ENCODE measurements around the gene CASP4.

DNA sequence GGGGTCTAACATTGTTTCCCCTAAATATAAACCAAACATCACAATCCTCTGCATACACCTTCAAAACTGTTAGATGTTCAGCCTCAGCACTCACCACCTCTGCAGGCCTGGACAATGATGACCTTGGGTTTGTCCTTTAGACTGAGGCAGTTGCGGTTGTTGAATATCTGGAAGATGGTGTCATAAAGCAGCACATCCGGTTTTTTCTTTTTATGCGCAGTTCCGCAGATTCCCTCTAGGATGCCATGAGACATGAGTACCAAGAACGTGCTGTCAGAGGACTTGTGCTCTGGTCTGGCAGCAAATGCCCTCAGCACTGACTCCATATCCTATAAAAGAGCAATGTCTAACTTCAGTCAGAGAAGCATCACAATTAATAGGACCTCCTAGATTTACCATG is 31.8 kb upstream of the CASP4 start:
- TF ChIP-seq POLR2A (IDR thresholded peaks at IDR 0.05) (no peak), CTCF (IDR thresholded peaks at IDR 0.05 in 8 of 11, conservative IDR thresholded peaks at IDR 0.05 in 3 of 11) (no peak), POLR2AphosphoS5 (IDR thresholded peaks at IDR 0.05) (no peak)
